ENCODE results near the gene C14orf132.

DNA sequence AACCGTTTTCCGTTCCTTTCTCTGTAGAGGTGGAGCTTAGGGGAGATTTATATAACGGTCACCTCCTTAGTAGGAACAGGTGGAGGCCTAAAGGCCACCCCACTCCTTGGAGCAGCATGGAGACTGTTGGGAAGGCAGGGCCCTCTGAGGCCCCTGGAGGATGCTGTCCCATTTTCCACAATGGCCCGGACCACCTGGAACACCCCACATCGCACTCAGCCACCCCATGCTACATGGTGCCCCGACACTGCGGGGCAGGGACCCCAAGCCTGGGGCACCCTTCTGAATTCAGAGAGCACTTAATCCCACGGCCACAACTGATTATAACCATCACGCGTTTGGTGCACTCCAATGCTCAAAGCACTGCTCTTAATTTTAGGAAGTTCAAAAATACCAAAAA lies 41.4 kb downstream of the C14orf132 start:
- TF ChIP-seq, protein P1, sequence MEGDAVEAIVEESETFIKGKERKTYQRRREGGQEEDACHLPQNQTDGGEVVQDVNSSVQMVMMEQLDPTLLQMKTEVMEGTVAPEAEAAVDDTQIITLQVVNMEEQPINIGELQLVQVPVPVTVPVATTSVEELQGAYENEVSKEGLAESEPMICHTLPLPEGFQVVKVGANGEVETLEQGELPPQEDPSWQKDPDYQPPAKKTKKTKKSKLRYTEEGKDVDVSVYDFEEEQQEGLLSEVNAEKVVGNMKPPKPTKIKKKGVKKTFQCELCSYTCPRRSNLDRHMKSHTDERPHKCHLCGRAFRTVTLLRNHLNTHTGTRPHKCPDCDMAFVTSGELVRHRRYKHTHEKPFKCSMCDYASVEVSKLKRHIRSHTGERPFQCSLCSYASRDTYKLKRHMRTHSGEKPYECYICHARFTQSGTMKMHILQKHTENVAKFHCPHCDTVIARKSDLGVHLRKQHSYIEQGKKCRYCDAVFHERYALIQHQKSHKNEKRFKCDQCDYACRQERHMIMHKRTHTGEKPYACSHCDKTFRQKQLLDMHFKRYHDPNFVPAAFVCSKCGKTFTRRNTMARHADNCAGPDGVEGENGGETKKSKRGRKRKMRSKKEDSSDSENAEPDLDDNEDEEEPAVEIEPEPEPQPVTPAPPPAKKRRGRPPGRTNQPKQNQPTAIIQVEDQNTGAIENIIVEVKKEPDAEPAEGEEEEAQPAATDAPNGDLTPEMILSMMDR (IDR thresholded peaks at IDR 0.05), result no peak
- TF ChIP-seq POLR2A (IDR thresholded peaks at IDR 0.05) (no peak), EP300 (IDR thresholded peaks at IDR 0.05) (no peak)
